Measurements from ENCODE around the gene RLF. TPM values are rescaled to one million over a fixed set of nuclear protein-coding genes. Genes with fewer than 3 reads are reported as not detected.

RLF gene
- total and polyA plus RNA-seq, 9 donors: 6.9 to 29.3 (median 18.0) TPM

- 83 to 90% (median 89%) methylated on average over 3 of the region's 3 CpGs for WGBS, 3 donors
- Histone ChIP-seq H3K9me3 (no peaks in the 10 kb centered on the region), H3K27ac (no peak overlapping the region), H3K27me3 (no peaks in the 10 kb centered on the region), H3K4me3 (no peak overlapping the region), H3K4me1 (ENCODE audit: insufficient read depth) (peaks cover 1% of the 10 kb centered on the region), H3K36me3 (no peaks in the 10 kb centered on the region)
- no peak for TF ChIP-seq EP300 (IDR thresholded peaks at IDR 0.05)
- TF ChIP-seq CTCF (IDR thresholded peaks at IDR 0.05): no peak
- TF ChIP-seq POLR2A (IDR thresholded peaks at IDR 0.05): no peak
- DNase-seq: no peak
- intact Hi-C loops (cut with DNase I): no loop called here
Measured at GRCh38 chr1:40264354-40264781, 103.2 kb downstream of the RLF start.

GRCh38 chr1:40265298-40265697 lies 104.1 kb downstream of the RLF start:
- Histone ChIP-seq H3K4me1 (ENCODE audit: insufficient read depth) (no peaks in the 10 kb centered on the region), H3K36me3 (no peaks in the 10 kb centered on the region), H3K27me3 (no peaks in the 10 kb centered on the region), H3K27ac (no peak overlapping the region), H3K9me3 (no peaks in the 10 kb centered on the region), H3K4me3 (no peak overlapping the region)
- no peak for DNase-seq
- TF ChIP-seq CTCF (IDR thresholded peaks at IDR 0.05) (no peak), EP300 (IDR thresholded peaks at IDR 0.05) (no peak), POLR2A (IDR thresholded peaks at IDR 0.05) (no peak)
- intact Hi-C loops (cut with DNase I): no loop called here

GRCh38 chr1:40265919-40266318 lies 104.7 kb downstream of the RLF start:
- intact Hi-C loops (cut with DNase I): no loop called here
- DNase-seq: no peak
- no peak for TF ChIP-seq EP300 (IDR thresholded peaks at IDR 0.05)
- no peak for TF ChIP-seq POLR2A (IDR thresholded peaks at IDR 0.05)
- no peak for TF ChIP-seq CTCF (IDR thresholded peaks at IDR 0.05)
- H3K9me3 ChIP-seq: no peaks in the 10 kb centered on the region
- H3K27me3 ChIP-seq: no peaks in the 10 kb centered on the region
- no peak overlapping the region for H3K4me3 ChIP-seq
- no peaks in the 10 kb centered on the region for H3K4me1 ChIP-seq (ENCODE audit: insufficient read depth)
- peaks cover 2% of the 10 kb centered on the region for H3K36me3 ChIP-seq
- H3K27ac ChIP-seq: no peak overlapping the region

GRCh38 chr1:40266786-40267535 lies 105.8 kb downstream of the RLF start:
- no peak overlapping the region for H3K27ac ChIP-seq
- no peak for TF ChIP-seq POLR2A (IDR thresholded peaks at IDR 0.05)
- TF ChIP-seq CTCF (IDR thresholded peaks at IDR 0.05): no peak
- no peak for TF ChIP-seq EP300 (IDR thresholded peaks at IDR 0.05)
- no peak for DNase-seq
- no peaks in the 10 kb centered on the region for H3K27me3 ChIP-seq
- no peaks in the 10 kb centered on the region for H3K4me1 ChIP-seq (ENCODE audit: insufficient read depth)
- 87 to 97% (median 95%) methylated on average over 6 of the region's 6 CpGs for WGBS, 3 donors
- intact Hi-C loops (cut with DNase I): no loop called here
- H3K4me3 ChIP-seq: no peak overlapping the region
- H3K9me3 ChIP-seq: no peaks in the 10 kb centered on the region
- peaks cover 2% of the 10 kb centered on the region for H3K36me3 ChIP-seq
